HG02588 (cell line): ENCODE results near the gene PIEZO2.

Source experiments
- ATAC-seq: cut with Tn5 transposase; IDR thresholded peaks from one replicate; pipeline ENCODE4 v1.9.1; 2021; ENCODE audit warnings: mild to moderate bottlenecking, moderate library complexity; ENCODE audit not compliant: unreplicated experiment

The PIEZO2 gene

GRCh38 chr18:10702206-10702605, 447.2 kb downstream of the PIEZO2 start:
- ATAC-seq, result no peak

- ATAC-seq, result no peak
These were observed 459.0 kb downstream of the PIEZO2 start for GRCh38 chr18:10690366-10690765.

GRCh38 chr18:10690035-10690329, 459.4 kb downstream of the PIEZO2 start:
- no peak for ATAC-seq

GRCh38 chr18:10689236-10690034, 459.9 kb downstream of the PIEZO2 start:
- ATAC-seq, result no peak

- ATAC-seq, result no peak
These were observed 460.6 kb downstream of the PIEZO2 start for GRCh38 chr18:10688766-10689165.

GRCh38 chr18:10687161-10687925, 462.0 kb downstream of the PIEZO2 start:
- no peak for ATAC-seq

- ATAC-seq, result no peak
These were observed 463.1 kb downstream of the PIEZO2 start for GRCh38 chr18:10686308-10686707.

GRCh38 chr18:10685484-10685883, 463.9 kb downstream of the PIEZO2 start:
- ATAC-seq, result peak; percentile 51

- ATAC-seq, result no peak
These were observed 467.0 kb downstream of the PIEZO2 start for GRCh38 chr18:10682368-10682714.

- ATAC-seq, result no peak
These were observed 467.6 kb downstream of the PIEZO2 start for GRCh38 chr18:10681581-10682367.

GRCh38 chr18:10680271-10680596, 469.1 kb downstream of the PIEZO2 start:
- no peak for ATAC-seq

- no peak for ATAC-seq
These were observed 469.7 kb downstream of the PIEZO2 start for GRCh38 chr18:10679557-10680270.

- ATAC-seq, result no peak
These were observed 477.9 kb downstream of the PIEZO2 start for GRCh38 chr18:10671441-10671840.

- ATAC-seq, result no peak
These were observed 478.5 kb downstream of the PIEZO2 start for GRCh38 chr18:10670856-10671255.

GRCh38 chr18:10669441-10670100, 479.8 kb downstream of the PIEZO2 start:
- ATAC-seq, result no peak

- ATAC-seq, result no peak
These were observed 485.6 kb downstream of the PIEZO2 start for GRCh38 chr18:10663750-10664149.

GRCh38 chr18:10661317-10661716, 488.1 kb downstream of the PIEZO2 start:
- no peak for ATAC-seq

GRCh38 chr18:10660179-10660884, 489.0 kb downstream of the PIEZO2 start:
- no peak for ATAC-seq

- ATAC-seq, result no peak
These were observed 489.8 kb downstream of the PIEZO2 start for GRCh38 chr18:10659594-10659993.

GRCh38 chr18:10659000-10659399, 490.4 kb downstream of the PIEZO2 start:
- ATAC-seq, result no peak
